NB4 (cell line): ENCODE data around the gene GPC5.

Source experiments
- TF ChIP-seq, protein P1 (sequence below): IDR thresholded peaks from one replicate; pipeline ENCODE4 v1.5.1; 2012; ENCODE audit warnings: low read depth, low read length
- TF ChIP-seq, protein P2 (sequence below): IDR thresholded peaks from 2 replicates; pipeline ENCODE4 v1.6.1; 2011; ENCODE audit warnings: low read depth, low read length

DNA sequence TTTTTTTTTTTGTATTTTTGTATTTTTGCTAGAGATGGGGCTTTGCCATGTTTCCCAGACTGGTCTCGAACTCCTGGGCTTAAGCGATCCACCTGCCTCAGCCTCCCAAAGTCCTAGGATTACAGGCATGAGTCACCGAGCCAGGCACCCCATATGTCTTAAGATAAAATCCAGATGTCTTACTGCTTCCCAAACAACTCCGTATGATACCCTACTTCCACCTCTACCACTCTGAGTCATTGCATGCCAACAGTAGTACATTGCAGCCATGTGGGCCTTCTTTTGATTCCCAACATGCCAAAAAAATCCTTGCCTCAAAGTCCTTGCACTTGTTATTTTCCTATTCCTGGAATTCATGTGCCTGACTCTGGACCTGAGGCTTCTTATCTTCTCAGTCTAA, 799.2 kb downstream of the GPC5 start:
- TF ChIP-seq, protein P1, sequence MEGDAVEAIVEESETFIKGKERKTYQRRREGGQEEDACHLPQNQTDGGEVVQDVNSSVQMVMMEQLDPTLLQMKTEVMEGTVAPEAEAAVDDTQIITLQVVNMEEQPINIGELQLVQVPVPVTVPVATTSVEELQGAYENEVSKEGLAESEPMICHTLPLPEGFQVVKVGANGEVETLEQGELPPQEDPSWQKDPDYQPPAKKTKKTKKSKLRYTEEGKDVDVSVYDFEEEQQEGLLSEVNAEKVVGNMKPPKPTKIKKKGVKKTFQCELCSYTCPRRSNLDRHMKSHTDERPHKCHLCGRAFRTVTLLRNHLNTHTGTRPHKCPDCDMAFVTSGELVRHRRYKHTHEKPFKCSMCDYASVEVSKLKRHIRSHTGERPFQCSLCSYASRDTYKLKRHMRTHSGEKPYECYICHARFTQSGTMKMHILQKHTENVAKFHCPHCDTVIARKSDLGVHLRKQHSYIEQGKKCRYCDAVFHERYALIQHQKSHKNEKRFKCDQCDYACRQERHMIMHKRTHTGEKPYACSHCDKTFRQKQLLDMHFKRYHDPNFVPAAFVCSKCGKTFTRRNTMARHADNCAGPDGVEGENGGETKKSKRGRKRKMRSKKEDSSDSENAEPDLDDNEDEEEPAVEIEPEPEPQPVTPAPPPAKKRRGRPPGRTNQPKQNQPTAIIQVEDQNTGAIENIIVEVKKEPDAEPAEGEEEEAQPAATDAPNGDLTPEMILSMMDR = no peak
- TF ChIP-seq, protein P2, sequence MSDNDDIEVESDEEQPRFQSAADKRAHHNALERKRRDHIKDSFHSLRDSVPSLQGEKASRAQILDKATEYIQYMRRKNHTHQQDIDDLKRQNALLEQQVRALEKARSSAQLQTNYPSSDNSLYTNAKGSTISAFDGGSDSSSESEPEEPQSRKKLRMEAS = no peak
